Stimulated activated CD4-positive, alpha-beta T cell treated with anti-CD3 and anti-CD28 coated beads, Interleukin-4, amount 100 ng/mL, for 4 hours (primary cell): ENCODE results near the gene GAGE1.
"Not testable (repeated sequence)": the region's sequence is repeated elsewhere in the genome, so short reads cannot be mapped to it uniquely, and the experiment has no call there.

Source experiments
- DNase-seq, 2 experiments: peaks; one replicate each; pipeline ENCODE4 v3.0.0-alpha.2; 2020

Gene GAGE1

DNA sequence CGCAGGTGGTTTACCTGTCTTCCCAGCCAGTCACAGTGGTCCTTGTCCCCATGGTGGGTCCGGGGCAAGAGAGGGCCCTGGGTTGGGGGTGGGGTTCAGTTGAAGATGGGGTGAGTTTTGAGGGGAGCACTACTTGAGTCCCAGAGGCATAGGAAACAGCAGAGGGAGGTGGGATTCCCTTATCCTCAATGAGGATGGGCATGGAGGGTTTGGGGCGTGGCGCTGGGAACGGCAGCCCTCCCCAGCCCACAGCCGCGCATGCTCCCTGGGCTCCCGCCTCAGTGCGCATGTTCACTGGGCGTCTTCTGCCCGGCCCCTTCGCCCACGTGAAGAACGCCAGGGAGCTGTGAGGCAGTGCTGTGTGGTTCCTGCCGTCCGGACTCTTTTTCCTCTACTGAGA lies at the start of gene GAGE1:
TSS of gene GAGE1 (plus strand) at position 301 of the 400 bp plus-strand sequence. CDS start 1,155 bp downstream, outside the sequence.
- DNase-seq, result not testable (repeated sequence)

DNA sequence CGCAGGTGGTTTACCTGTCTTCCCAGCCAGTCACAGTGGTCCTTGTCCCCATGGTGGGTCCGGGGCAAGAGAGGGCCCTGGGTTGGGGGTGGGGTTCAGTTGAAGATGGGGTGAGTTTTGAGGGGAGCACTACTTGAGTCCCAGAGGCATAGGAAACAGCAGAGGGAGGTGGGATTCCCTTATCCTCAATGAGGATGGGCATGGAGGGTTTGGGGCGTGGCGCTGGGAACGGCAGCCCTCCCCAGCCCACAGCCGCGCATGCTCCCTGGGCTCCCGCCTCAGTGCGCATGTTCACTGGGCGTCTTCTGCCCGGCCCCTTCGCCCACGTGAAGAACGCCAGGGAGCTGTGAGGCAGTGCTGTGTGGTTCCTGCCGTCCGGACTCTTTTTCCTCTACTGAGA lies 47.8 kb upstream of the GAGE1 start, which contains the start of gene GAGE12E:
TSS of gene GAGE12E (plus strand) at position 301 of the 400 bp plus-strand sequence. CDS start 1,155 bp downstream, outside the sequence.
- not testable (repeated sequence) for DNase-seq

GRCh38 chrX:49560542-49560941 lies 38.3 kb upstream of the GAGE1 start, which contains the start of gene GAGE12F:
GAGE12F (plus strand) TSS chrX:49560842; CDS start chrX:49561997, 1,155 bp downstream.
- not testable (repeated sequence) for DNase-seq

DNA sequence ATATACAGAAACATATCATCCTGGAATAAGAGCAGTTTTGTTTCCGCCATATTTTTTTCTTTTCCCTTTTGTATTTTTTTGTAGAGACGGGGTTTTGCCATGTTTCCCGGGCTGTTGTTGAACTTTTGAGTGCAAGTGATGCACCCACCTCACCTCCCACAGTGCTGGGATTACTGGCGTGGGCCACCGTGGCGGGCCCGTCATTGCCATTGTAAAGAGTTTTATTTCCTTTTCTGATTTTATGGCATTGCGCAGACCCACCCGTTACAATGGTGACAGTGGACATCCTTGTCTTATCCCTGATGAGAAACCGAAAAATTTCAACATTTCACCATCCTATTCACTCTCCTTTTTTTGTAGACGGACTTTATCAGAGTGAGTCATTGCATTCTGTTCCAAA lies 30.1 kb upstream of the GAGE1 start:
- not testable (repeated sequence) for DNase-seq

DNA sequence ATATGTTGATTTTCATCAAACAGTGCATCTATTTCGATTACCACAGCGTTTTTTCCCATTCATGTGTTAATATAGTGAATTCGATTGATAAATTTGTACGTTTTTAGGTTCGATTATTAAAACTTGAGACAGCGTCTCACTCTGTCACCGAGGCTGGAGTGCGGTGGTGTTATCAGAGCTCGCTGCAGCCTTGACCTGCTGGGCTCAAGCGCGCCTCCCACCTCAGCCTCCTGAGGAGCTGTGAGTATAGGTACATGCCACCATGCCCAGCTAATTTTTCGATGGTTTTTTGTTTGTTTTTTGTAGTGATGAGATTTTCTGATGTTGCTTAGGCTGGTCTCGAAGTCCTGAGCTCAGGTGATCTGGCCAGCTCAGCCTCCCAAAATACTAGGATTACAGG lies 29.7 kb upstream of the GAGE1 start:
- not testable (repeated sequence) for DNase-seq

DNA sequence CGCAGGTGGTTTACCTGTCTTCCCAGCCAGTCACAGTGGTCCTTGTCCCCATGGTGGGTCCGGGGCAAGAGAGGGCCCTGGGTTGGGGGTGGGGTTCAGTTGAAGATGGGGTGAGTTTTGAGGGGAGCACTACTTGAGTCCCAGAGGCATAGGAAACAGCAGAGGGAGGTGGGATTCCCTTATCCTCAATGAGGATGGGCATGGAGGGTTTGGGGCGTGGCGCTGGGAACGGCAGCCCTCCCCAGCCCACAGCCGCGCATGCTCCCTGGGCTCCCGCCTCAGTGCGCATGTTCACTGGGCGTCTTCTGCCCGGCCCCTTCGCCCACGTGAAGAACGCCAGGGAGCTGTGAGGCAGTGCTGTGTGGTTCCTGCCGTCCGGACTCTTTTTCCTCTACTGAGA lies 28.7 kb upstream of the GAGE1 start, which contains the start of gene GAGE12G:
TSS of gene GAGE12G (plus strand) at position 301 of the 400 bp plus-strand sequence. CDS start 1,155 bp downstream, outside the sequence.
- not testable (repeated sequence) for DNase-seq

GRCh38 chrX:49579649-49580048 lies 19.2 kb upstream of the GAGE1 start, which contains the start of gene GAGE12H:
GAGE12H (plus strand) TSS chrX:49579949; CDS start chrX:49581104, 1,155 bp downstream.
- not testable (repeated sequence) for DNase-seq

DNA sequence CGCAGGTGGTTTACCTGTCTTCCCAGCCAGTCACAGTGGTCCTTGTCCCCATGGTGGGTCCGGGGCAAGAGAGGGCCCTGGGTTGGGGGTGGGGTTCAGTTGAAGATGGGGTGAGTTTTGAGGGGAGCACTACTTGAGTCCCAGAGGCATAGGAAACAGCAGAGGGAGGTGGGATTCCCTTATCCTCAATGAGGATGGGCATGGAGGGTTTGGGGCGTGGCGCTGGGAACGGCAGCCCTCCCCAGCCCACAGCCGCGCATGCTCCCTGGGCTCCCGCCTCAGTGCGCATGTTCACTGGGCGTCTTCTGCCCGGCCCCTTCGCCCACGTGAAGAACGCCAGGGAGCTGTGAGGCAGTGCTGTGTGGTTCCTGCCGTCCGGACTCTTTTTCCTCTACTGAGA lies 9.6 kb upstream of the GAGE1 start, which contains the start of gene GAGE2A:
TSS of gene GAGE2A (plus strand) at position 301 of the 400 bp plus-strand sequence. CDS start 1,155 bp downstream, outside the sequence.
- DNase-seq, result not testable (repeated sequence)

- DNase-seq, result not testable (repeated sequence)
These were observed 8.9 kb upstream of the GAGE1 start for GRCh38 chrX:49589769-49590478.

- not testable (repeated sequence) for DNase-seq
These were observed 8.3 kb upstream of the GAGE1 start for GRCh38 chrX:49590488-49590887.

GRCh38 chrX:49610718-49611310 lies 12.0 kb downstream of the GAGE1 start:
- DNase-seq, result no peak

- no peak for DNase-seq
These were observed 19.8 kb downstream of the GAGE1 start for GRCh38 chrX:49618574-49618973.

GRCh38 chrX:49627086-49627777 lies 28.4 kb downstream of the GAGE1 start:
- no peak for DNase-seq

GRCh38 chrX:49644991-49645637 lies 46.3 kb downstream of the GAGE1 start:
- no peak for DNase-seq

DNA sequence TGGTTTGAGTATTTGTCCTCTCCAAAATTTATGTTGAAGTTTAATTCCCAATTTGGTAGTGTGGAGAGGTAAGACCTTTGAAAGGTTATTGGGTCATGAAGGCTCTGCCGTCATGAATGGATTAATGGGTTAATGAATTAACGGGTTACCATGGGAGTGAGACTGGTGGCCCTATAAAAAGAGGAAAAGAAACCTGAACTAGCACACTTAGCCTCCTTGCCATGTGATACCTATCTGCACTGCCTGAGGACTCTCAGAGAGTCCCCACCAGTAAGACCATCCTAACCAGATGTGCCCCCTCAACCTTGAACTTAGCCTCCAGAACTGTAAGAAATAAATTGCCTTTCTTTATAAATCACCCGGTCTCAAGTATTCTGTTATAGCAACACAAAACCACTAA lies 57.7 kb downstream of the GAGE1 start:
- DNase-seq, result no peak
